ENCODE measurements around the gene ZDHHC7.

Gene ZDHHC7

GRCh38 chr16:84932681-84933080, 78.7 kb downstream of the ZDHHC7 start:
- Histone ChIP-seq H3K27ac (no peak overlapping the region), H3K36me3 (no peaks in the 10 kb centered on the region), H3K9me3 (no peaks in the 10 kb centered on the region), H3K4me1 (ENCODE audit: control insufficient read depth in 1 of 2, insufficient read depth in 1 of 2, low read depth in 1 of 2, low read length in 1 of 2) (peaks cover 0 to 3% of the 10 kb centered on the region in 2 experiments), H3K27me3 (peaks cover 5% of the 10 kb centered on the region), H3K4me3 (ENCODE audit: low read depth in 1 of 2, low read length in 1 of 2) (no peak overlapping the region)
- TF ChIP-seq CTCF (IDR thresholded peaks at IDR 0.05), result no peak

GRCh38 chr16:84931506-84931905, 79.8 kb downstream of the ZDHHC7 start:
- no peak for TF ChIP-seq CTCF (IDR thresholded peaks at IDR 0.05)
- peaks cover 0 to 3% of the 10 kb centered on the region in 2 experiments for H3K4me1 ChIP-seq (ENCODE audit: control insufficient read depth in 1 of 2, insufficient read depth in 1 of 2, low read depth in 1 of 2, low read length in 1 of 2)
- H3K27me3 ChIP-seq, result no peaks in the 10 kb centered on the region
- no peaks in the 10 kb centered on the region for H3K9me3 ChIP-seq
- H3K27ac ChIP-seq, result no peak overlapping the region
- H3K4me3 ChIP-seq (ENCODE audit: low read depth in 1 of 2, low read length in 1 of 2), result no peak overlapping the region
- H3K36me3 ChIP-seq, result no peaks in the 10 kb centered on the region

- H3K36me3 ChIP-seq, result no peaks in the 10 kb centered on the region
- peaks cover 0 to 3% of the 10 kb centered on the region in 2 experiments for H3K4me1 ChIP-seq (ENCODE audit: control insufficient read depth in 1 of 2, insufficient read depth in 1 of 2, low read depth in 1 of 2, low read length in 1 of 2)
- no peak overlapping the region for H3K27ac ChIP-seq
- H3K27me3 ChIP-seq, result no peaks in the 10 kb centered on the region
- no peak for TF ChIP-seq CTCF (IDR thresholded peaks at IDR 0.05)
- no peaks in the 10 kb centered on the region for H3K9me3 ChIP-seq
- no peak overlapping the region for H3K4me3 ChIP-seq (ENCODE audit: low read depth in 1 of 2, low read length in 1 of 2)
Measured at GRCh38 chr16:84931107-84931494, 80.2 kb downstream of the ZDHHC7 start.

- Histone ChIP-seq H3K4me1 (ENCODE audit: control insufficient read depth in 1 of 2, insufficient read depth in 1 of 2, low read depth in 1 of 2, low read length in 1 of 2) (peaks cover 3% of the 10 kb centered on the region in 2 experiments), H3K9me3 (no peaks in the 10 kb centered on the region), H3K36me3 (no peaks in the 10 kb centered on the region), H3K27me3 (no peaks in the 10 kb centered on the region), H3K27ac (no peak overlapping the region), H3K4me3 (ENCODE audit: low read depth in 1 of 2, low read length in 1 of 2) (no peak overlapping the region)
- no peak for TF ChIP-seq CTCF (IDR thresholded peaks at IDR 0.05)
Measured at GRCh38 chr16:84930298-84931106, 80.8 kb downstream of the ZDHHC7 start.

GRCh38 chr16:84929421-84930297, 81.7 kb downstream of the ZDHHC7 start:
- H3K4me1 ChIP-seq (ENCODE audit: control insufficient read depth in 1 of 2, insufficient read depth in 1 of 2, low read depth in 1 of 2, low read length in 1 of 2), result peaks cover 11 to 12% of the 10 kb centered on the region in 2 experiments
- H3K27me3 ChIP-seq, result no peaks in the 10 kb centered on the region
- no peak overlapping the region for H3K27ac ChIP-seq
- TF ChIP-seq CTCF (IDR thresholded peaks at IDR 0.05), result no peak
- no peaks in the 10 kb centered on the region for H3K36me3 ChIP-seq
- H3K4me3 ChIP-seq (ENCODE audit: low read depth in 1 of 2, low read length in 1 of 2), result no peak overlapping the region
- H3K9me3 ChIP-seq, result no peaks in the 10 kb centered on the region
